ENCODE data around the gene GPHB5. TPM values are rescaled to one million over a fixed set of nuclear protein-coding genes. Genes with fewer than 3 reads are reported as not detected.

Gene GPHB5
- total RNA-seq, 1 experiment from 2014 or later: not detected

DNA sequence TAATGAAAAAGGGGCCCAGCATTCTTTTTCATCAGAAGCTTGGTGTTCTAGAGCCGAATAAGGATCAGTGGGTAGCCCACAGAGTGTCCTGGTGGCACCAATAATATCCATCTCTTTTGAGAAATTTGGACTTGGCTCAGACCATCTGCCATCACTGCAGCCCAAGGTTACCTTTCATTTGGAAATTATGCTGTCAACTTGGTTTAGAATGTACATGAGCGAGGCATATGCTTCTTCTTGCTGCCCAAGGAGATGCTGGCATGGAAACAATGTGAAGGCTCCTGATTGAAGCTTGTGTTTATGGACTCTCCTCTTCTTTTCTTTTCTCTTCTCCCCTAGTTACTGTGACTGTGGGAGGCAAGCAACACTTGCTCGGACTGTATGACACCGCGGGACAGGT, 50.0 kb downstream of the GPHB5 start:
- POLR2A ChIA-PET: no interaction called here
- CTCF ChIA-PET: no interaction called here
- no peaks in the 10 kb centered on the region for H4K20me1 ChIP-seq (ENCODE audit: insufficient read depth)
- no peak overlapping the region for H3K9ac ChIP-seq (ENCODE audit: low read length)
- intact Hi-C loops (cut with micrococcal nuclease): no loop called here
- RAD21 ChIA-PET (ENCODE audit: low non-redundant PET in 1 of 2, low total read pairs in 2 of 2, uncharacterized antibody in 2 of 2, unreplicated experiment in 2 of 2): no interaction called here
- TF ChIP-seq, protein P1, sequence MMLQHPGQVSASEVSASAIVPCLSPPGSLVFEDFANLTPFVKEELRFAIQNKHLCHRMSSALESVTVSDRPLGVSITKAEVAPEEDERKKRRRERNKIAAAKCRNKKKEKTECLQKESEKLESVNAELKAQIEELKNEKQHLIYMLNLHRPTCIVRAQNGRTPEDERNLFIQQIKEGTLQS (IDR thresholded peaks at IDR 0.05): no peak
- TF ChIP-seq SP1 (IDR thresholded peaks at IDR 0.05; ENCODE audit: low read depth) (no peak), RAD21 (IDR thresholded peaks at IDR 0.05; ENCODE audit: low read depth) (no peak), CEBPB (IDR thresholded peaks at IDR 0.05; ENCODE audit: low read depth) (no peak), POLR2AphosphoS5 (IDR thresholded peaks at IDR 0.05; ENCODE audit: low read depth, low read length) (no peak), EGR1 (IDR thresholded peaks at IDR 0.05; ENCODE audit: low read depth) (no peak), JUND (IDR thresholded peaks at IDR 0.05) (no peak), SRF (IDR thresholded peaks at IDR 0.05; ENCODE audit: low read depth) (no peak)
- TF ChIP-seq, protein P2, sequence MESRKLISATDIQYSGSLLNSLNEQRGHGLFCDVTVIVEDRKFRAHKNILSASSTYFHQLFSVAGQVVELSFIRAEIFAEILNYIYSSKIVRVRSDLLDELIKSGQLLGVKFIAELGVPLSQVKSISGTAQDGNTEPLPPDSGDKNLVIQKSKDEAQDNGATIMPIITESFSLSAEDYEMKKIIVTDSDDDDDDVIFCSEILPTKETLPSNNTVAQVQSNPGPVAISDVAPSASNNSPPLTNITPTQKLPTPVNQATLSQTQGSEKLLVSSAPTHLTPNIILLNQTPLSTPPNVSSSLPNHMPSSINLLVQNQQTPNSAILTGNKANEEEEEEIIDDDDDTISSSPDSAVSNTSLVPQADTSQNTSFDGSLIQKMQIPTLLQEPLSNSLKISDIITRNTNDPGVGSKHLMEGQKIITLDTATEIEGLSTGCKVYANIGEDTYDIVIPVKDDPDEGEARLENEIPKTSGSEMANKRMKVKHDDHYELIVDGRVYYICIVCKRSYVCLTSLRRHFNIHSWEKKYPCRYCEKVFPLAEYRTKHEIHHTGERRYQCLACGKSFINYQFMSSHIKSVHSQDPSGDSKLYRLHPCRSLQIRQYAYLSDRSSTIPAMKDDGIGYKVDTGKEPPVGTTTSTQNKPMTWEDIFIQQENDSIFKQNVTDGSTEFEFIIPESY (IDR thresholded peaks at IDR 0.05; ENCODE audit: extremely low read depth, insufficient replicate concordance, low read length): no peak
- TF ChIP-seq, protein P3, sequence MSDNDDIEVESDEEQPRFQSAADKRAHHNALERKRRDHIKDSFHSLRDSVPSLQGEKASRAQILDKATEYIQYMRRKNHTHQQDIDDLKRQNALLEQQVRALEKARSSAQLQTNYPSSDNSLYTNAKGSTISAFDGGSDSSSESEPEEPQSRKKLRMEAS (IDR thresholded peaks at IDR 0.05): no peak
- TF ChIP-seq, protein P4, sequence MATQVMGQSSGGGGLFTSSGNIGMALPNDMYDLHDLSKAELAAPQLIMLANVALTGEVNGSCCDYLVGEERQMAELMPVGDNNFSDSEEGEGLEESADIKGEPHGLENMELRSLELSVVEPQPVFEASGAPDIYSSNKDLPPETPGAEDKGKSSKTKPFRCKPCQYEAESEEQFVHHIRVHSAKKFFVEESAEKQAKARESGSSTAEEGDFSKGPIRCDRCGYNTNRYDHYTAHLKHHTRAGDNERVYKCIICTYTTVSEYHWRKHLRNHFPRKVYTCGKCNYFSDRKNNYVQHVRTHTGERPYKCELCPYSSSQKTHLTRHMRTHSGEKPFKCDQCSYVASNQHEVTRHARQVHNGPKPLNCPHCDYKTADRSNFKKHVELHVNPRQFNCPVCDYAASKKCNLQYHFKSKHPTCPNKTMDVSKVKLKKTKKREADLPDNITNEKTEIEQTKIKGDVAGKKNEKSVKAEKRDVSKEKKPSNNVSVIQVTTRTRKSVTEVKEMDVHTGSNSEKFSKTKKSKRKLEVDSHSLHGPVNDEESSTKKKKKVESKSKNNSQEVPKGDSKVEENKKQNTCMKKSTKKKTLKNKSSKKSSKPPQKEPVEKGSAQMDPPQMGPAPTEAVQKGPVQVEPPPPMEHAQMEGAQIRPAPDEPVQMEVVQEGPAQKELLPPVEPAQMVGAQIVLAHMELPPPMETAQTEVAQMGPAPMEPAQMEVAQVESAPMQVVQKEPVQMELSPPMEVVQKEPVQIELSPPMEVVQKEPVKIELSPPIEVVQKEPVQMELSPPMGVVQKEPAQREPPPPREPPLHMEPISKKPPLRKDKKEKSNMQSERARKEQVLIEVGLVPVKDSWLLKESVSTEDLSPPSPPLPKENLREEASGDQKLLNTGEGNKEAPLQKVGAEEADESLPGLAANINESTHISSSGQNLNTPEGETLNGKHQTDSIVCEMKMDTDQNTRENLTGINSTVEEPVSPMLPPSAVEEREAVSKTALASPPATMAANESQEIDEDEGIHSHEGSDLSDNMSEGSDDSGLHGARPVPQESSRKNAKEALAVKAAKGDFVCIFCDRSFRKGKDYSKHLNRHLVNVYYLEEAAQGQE (IDR thresholded peaks at IDR 0.05; ENCODE audit: low read depth): no peak
- TF ChIP-seq, protein P5, sequence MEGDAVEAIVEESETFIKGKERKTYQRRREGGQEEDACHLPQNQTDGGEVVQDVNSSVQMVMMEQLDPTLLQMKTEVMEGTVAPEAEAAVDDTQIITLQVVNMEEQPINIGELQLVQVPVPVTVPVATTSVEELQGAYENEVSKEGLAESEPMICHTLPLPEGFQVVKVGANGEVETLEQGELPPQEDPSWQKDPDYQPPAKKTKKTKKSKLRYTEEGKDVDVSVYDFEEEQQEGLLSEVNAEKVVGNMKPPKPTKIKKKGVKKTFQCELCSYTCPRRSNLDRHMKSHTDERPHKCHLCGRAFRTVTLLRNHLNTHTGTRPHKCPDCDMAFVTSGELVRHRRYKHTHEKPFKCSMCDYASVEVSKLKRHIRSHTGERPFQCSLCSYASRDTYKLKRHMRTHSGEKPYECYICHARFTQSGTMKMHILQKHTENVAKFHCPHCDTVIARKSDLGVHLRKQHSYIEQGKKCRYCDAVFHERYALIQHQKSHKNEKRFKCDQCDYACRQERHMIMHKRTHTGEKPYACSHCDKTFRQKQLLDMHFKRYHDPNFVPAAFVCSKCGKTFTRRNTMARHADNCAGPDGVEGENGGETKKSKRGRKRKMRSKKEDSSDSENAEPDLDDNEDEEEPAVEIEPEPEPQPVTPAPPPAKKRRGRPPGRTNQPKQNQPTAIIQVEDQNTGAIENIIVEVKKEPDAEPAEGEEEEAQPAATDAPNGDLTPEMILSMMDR (IDR thresholded peaks at IDR 0.05 in 2 of 3, conservative IDR thresholded peaks at IDR 0.05 in 1 of 3; ENCODE audit: borderline replicate concordance in 1 of 3, insufficient read depth in 1 of 3, low read depth in 2 of 3, low read length in 2 of 3): no peak
- DNase-seq (ENCODE audit: low read depth, low spot score) (no peak), ATAC-seq (no peak)
- BruUV-seq (replicated peaks): no TSS peak
- no peaks in the 10 kb centered on the region for H3K79me2 ChIP-seq (ENCODE audit: insufficient read depth, low read length)
- no peaks in the 10 kb centered on the region for H3K36me3 ChIP-seq (ENCODE audit: control insufficient read depth in 1 of 2, insufficient read depth in 2 of 2, low read length in 2 of 2)
- H3K27ac ChIP-seq (ENCODE audit: low read depth, low read length): no peak overlapping the region
- H3K9me2 ChIP-seq (ENCODE audit: insufficient read depth): no peaks in the 10 kb centered on the region
- peaks cover 28% of the 10 kb centered on the region for H3K27me3 ChIP-seq (ENCODE audit: insufficient read depth, low read length)
- no peak overlapping the region for H3K4me2 ChIP-seq (ENCODE audit: low read length)
- H3K4me3 ChIP-seq (replicated peaks in 1 of 2; ENCODE audit: low read depth in 1 of 2, low read length in 2 of 2): no peak overlapping the region
- no peaks in the 10 kb centered on the region for H3K9me3 ChIP-seq (ENCODE audit: control insufficient read depth in 1 of 2, insufficient read depth in 1 of 2, low read depth in 1 of 2, low read length in 2 of 2)
- H3K4me1 ChIP-seq (ENCODE audit: control insufficient read depth in 1 of 2, insufficient read depth in 2 of 2, low read length in 2 of 2): no peaks in the 10 kb centered on the region
- no peak overlapping the region for H2AFZ ChIP-seq (ENCODE audit: low read depth, low read length, poor library complexity, severe bottlenecking)
